DOHH2 (cell line): Measurements from ENCODE around the gene SYNDIG1.

Experiments used
- EZH2phosphoT487 ChIP-seq: fragments of 200-600 bp; sonication (generic); IDR thresholded peaks from 2 replicates; pipeline ENCODE4 v1.6.1; 2017; ENCODE audit warnings: borderline replicate concordance, mild to moderate bottlenecking, antibody characterized with exemption, low read length, moderate library complexity, mixed read lengths
- TF ChIP-seq, protein P1 (sequence below): fragments of 200-600 bp; sonication (generic); IDR thresholded peaks from one replicate; pipeline ENCODE4 v1.5.1; 2014; ENCODE audit warnings: antibody characterized with exemption, mild to moderate bottlenecking, low read depth, low read length; ENCODE audit not compliant: poor library complexity, severe bottlenecking

GRCh38 chr20:24519476-24519875 lies 50.0 kb downstream of the SYNDIG1 start:
- TF ChIP-seq, protein P1, sequence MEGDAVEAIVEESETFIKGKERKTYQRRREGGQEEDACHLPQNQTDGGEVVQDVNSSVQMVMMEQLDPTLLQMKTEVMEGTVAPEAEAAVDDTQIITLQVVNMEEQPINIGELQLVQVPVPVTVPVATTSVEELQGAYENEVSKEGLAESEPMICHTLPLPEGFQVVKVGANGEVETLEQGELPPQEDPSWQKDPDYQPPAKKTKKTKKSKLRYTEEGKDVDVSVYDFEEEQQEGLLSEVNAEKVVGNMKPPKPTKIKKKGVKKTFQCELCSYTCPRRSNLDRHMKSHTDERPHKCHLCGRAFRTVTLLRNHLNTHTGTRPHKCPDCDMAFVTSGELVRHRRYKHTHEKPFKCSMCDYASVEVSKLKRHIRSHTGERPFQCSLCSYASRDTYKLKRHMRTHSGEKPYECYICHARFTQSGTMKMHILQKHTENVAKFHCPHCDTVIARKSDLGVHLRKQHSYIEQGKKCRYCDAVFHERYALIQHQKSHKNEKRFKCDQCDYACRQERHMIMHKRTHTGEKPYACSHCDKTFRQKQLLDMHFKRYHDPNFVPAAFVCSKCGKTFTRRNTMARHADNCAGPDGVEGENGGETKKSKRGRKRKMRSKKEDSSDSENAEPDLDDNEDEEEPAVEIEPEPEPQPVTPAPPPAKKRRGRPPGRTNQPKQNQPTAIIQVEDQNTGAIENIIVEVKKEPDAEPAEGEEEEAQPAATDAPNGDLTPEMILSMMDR = no peak
- no peak for TF ChIP-seq EZH2phosphoT487
